Stimulated activated CD8-positive, alpha-beta memory T cell treated with anti-CD3 and anti-CD28 coated beads, Interleukin-4, amount 100 ng/mL, for 48 hours (primary cell): ENCODE results near the gene PNLIPRP2.

Experiments used
- DNase-seq: peaks from one replicate; pipeline ENCODE4 v3.0.0-alpha.2; 2020

PNLIPRP2 gene

DNA sequence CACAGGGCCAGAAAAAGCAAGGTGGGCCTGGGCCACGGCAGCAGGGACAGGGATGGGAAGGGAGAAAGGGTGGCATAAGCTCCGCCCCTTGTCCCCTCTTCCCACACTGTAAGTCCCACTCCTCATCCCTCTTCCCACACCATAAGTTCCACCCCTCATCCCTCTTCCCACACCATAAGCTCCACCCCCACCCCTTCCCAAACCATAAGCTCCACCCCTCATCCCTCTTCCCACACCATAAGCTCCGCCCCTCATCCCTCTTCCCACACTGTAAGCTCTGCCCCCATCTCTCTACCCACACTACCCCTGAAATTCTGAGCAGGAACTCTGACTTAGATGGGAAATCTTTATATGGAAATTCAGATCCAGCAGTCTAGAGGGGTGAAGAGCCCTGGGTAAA lies 65.9 kb downstream of the PNLIPRP2 start:
- no peak for DNase-seq

GRCh38 chr10:116687633-116688032 lies 66.9 kb downstream of the PNLIPRP2 start:
- DNase-seq: no peak

- no peak for DNase-seq
Observed at GRCh38 chr10:116688241-116688711, 67.5 kb downstream of the PNLIPRP2 start.

DNA sequence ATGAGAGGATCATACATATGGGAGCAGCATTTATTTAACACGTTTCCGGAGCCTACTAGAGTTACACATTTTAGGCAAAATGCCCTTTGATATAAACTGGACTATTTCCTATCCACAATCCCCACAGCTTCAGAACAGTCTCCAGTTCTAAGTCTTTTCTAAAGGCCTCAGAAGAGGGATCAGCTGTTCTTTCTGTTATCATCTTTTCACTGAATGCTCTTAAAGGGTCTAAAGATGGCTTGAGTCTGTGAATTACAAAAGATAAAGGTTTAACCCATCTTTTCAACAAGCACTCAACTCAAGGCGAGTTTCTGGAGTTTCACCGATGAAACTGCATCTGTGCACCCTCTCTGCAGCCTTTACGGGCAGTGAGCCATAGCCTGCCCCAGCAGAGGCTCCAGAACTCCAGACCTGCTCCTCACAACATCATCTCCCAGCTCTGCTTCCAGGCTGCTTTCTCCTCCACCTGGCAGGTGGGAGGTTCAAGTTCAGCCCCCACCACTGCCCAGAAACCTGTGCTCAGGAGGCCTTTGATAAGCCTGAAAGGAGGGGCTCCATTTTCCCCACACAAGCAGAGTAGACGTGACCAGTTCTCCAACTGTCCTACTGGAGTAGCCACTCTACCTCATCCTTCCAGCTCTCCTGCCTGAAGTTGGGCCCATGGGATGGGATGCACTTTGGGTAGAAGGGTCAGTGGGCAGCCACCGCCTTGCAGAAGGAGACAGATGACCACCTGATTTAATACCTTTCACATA lies 68.2 kb downstream of the PNLIPRP2 start:
- DNase-seq: no peak

DNA sequence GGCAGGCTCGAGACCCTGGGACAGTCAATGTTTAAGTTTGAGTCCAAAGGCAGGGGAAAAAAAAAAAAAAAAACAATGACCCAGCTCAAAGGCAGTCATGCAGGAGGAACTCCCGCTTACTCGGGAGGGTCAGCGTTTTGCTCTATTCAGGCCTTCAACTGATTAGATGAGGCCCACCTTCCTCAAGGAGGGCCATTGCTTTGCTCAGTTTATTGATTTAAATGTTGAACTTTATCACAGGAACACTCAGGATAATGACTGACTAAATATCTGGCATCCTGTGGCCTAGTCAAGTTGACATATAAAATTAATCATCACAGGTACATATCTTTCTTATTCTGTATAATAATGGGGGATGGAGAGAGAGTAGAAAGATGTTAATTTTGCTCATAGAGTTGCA lies 69.0 kb downstream of the PNLIPRP2 start:
- DNase-seq: no peak

DNA sequence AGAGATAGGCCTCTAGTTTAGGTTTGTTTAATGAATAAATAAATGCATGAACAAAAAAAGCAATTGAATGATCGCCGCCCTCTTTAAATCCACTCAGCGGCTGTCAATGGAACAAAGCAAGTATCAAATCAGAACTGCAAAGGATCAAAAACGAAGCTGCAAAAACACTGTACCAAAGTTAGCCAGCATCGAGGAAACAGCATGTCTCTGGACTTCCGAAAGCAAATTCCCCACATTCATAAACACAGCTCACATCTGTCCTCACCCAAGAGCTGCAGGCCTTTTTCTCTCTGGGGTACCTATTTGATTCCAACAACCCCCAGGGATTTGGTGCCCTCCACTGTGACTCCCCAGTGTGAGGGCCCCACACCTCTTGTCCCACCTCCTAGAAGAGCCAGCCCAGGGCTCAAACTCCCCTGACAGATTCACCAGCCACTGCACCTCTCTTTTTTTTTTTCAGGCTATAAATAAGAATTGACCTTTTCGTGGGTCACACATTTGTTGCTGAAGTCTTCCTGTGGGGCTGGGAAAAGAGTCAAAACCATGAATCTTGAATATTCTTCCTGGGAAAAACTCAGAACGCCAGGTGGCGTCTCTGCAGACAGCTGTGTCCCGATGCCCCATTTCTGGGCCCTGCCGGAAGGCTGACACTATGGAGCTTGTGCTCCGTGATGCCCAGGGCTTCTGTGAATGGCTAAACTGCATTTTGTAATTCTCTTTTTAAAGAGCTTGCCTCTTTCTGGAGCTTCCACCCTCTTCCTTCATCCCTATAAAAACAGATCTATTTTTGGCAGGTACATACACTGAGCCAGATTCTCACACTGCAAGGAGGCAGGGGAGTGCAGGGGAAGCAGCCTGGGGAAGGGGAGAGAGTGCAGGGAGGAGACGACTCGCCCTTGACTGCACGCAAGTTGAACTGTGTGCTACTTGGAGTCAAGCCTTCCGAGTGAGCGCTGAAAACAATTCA lies 69.9 kb downstream of the PNLIPRP2 start:
- DNase-seq: no peak

GRCh38 chr10:116691635-116692034 lies 70.9 kb downstream of the PNLIPRP2 start:
- no peak for DNase-seq

DNA sequence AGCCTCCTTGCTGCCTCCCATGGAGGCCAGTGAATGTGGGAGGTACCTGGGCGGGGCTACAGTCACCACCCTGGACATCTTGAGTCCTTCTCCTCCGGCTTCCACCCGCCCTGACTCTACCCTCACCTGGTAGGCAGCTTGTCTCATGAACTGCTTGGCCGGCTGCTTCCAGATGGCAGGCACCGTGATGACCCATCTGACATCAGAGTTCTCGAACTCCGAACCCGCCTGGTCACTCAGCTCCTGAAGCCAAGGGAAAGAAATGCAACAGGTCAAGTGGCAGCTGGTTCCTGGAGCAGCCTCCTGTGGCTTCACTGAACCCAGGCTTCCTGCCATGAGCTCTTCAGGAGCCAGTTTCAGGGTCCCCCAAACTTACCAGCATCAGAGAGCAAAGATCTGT lies 71.5 kb downstream of the PNLIPRP2 start:
- DNase-seq: no peak

GRCh38 chr10:116694243-116694926 lies 73.6 kb downstream of the PNLIPRP2 start:
- DNase-seq: no peak
